Calu3 (cell line): ENCODE data around the gene TDRD10. TPM values are rescaled to one million over a fixed set of nuclear protein-coding genes. Genes with fewer than 3 reads are reported as not detected.

ENCODE experiments used
- BruUV-seq: library from RNA; stranded (reverse); fragments of 400-500 nt; replicated peaks from 2 replicates; lab custom pipeline; 2021; lab: Mats Ljungman, UMichigan
- CTCF ChIA-PET: fragments of 300-600 bp; sonication (Branson Sonifier 250); formaldehyde crosslinking; loops from one replicate; lab custom pipeline; 2022; ENCODE audit warnings: antibody characterized with exemption; lab: Charles Lee
- DNase-seq: peaks from one replicate; pipeline ENCODE4 v3.0.0; 2022
- H3K27ac Mint-ChIP-seq: one replicate; pipeline ENCODE4 v1.8.0; 2022; ENCODE audit warnings: mixed read lengths; ENCODE audit not compliant: unreplicated experiment
- H3K27me3 Mint-ChIP-seq: one replicate; pipeline ENCODE4 v1.8.0; 2022; ENCODE audit warnings: mixed read lengths; ENCODE audit not compliant: unreplicated experiment
- H3K36me3 Mint-ChIP-seq: one replicate; pipeline ENCODE4 v1.8.0; 2022; ENCODE audit warnings: mild to moderate bottlenecking, moderate library complexity, mixed read lengths; ENCODE audit not compliant: insufficient read depth, unreplicated experiment
- H3K4me1 Mint-ChIP-seq: one replicate; pipeline ENCODE4 v1.8.0; 2022; ENCODE audit warnings: mild to moderate bottlenecking, low read depth, mixed read lengths; ENCODE audit not compliant: unreplicated experiment
- H3K4me3 Mint-ChIP-seq: one replicate; pipeline ENCODE4 v1.8.0; 2022; ENCODE audit warnings: mild to moderate bottlenecking, low read depth, moderate library complexity, mixed read lengths; ENCODE audit not compliant: unreplicated experiment
- H3K9me3 Mint-ChIP-seq: one replicate; pipeline ENCODE4 v1.8.0; 2022; ENCODE audit warnings: low read depth, mixed read lengths; ENCODE audit not compliant: unreplicated experiment
- intact Hi-C: fragments of 100-400 bp; cut with micrococcal nuclease; formaldehyde crosslinking; loops from one replicate; pipeline ENCODE4 v1.10.0; 2022; ENCODE audit not compliant: unreplicated experiment
- total RNA-seq: library from RNA; stranded (reverse); gene quantifications from 2 replicates; pipeline ENCODE4 v1.2.3, GENCODE V29; 2022
- TF ChIP-seq, protein P1 (sequence below): fragments of 200-600 bp; IDR thresholded peaks from one replicate; pipeline ENCODE4 v1.8.0; 2022; ENCODE audit warnings: antibody characterized with exemption; ENCODE audit not compliant: unreplicated experiment

Gene TDRD10
- total RNA-seq, 1 experiment from 2014 or later, result not detected

DNA sequence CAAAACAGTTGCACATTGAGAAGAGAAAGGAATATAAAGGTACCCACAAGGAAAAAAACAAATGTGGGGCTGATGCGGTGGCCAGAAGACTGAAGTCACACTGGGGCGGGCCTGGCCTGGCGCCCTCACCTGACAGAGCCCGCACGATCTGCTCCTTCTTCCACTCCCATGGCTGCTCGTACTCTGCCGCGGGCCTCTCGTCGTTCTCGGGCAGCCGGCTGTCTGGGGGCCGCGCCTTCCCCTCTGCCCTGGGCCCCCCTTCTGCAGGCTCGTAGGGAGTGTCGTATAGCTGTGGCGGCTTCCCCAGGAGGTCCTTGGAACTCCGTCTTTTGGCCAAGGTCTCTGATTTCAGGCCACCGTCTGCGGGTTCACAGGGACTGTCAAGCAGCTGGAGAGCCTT lies 13.1 kb upstream of the TDRD10 start:
- Mint-ChIP-seq H3K4me3 (no peak overlapping the region), H3K9me3 (no peaks in the 10 kb centered on the region), H3K4me1 (no peaks in the 10 kb centered on the region), H3K36me3 (peaks cover 4% of the 10 kb centered on the region), H3K27ac (no peak overlapping the region), H3K27me3 (peaks cover 76% of the 10 kb centered on the region)
- BruUV-seq, result no TSS peak
- intact Hi-C loops, result no loop called here
- no peak for DNase-seq
- CTCF ChIA-PET, result interaction anchor here (0.7 kb wide), 2 partner anchors 16 to 58 kb away, joined by 3 to 5 read pairs; no protein-coding TSS in a partner anchor
- TF ChIP-seq, protein P1, sequence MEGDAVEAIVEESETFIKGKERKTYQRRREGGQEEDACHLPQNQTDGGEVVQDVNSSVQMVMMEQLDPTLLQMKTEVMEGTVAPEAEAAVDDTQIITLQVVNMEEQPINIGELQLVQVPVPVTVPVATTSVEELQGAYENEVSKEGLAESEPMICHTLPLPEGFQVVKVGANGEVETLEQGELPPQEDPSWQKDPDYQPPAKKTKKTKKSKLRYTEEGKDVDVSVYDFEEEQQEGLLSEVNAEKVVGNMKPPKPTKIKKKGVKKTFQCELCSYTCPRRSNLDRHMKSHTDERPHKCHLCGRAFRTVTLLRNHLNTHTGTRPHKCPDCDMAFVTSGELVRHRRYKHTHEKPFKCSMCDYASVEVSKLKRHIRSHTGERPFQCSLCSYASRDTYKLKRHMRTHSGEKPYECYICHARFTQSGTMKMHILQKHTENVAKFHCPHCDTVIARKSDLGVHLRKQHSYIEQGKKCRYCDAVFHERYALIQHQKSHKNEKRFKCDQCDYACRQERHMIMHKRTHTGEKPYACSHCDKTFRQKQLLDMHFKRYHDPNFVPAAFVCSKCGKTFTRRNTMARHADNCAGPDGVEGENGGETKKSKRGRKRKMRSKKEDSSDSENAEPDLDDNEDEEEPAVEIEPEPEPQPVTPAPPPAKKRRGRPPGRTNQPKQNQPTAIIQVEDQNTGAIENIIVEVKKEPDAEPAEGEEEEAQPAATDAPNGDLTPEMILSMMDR, result no peak

DNA sequence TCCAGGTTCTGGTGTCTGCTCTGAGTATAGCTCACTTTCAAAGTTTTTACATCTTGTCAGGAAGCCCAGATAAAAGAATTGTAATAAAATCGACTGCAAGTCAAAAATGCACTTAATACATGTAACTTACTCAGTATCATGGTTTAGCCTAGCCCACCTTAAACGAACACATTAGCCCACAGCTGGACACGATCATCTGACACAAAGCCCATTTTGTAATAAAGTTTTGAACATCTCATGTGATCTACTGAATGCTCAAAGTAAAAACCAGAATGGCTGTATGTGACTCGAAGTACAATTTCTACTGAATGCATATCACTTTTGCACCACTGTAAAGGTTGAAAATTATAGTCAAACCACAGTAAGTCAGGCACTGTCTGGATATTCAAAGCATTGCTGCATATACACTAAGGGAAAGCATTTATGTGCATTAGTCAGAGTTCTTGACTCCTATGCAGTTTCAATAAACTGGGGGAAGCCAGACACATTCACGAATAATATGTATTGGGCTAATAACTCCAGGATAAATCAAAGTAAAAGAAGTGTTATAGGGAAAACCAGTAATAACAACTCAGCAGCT lies 12.2 kb upstream of the TDRD10 start:
- Mint-ChIP-seq H3K27ac (no peak overlapping the region), H3K27me3 (peaks cover 76% of the 10 kb centered on the region), H3K4me1 (no peaks in the 10 kb centered on the region), H3K36me3 (no peaks in the 10 kb centered on the region), H3K9me3 (no peaks in the 10 kb centered on the region), H3K4me3 (no peak overlapping the region)
- no TSS peak for BruUV-seq
- no peak for DNase-seq
- intact Hi-C loops, result no loop called here
- CTCF ChIA-PET, result interaction anchor here (0.7 kb wide), 2 partner anchors 15 to 57 kb away, joined by 3 to 5 read pairs; no protein-coding TSS in a partner anchor
- TF ChIP-seq, protein P1, result no peak

DNA sequence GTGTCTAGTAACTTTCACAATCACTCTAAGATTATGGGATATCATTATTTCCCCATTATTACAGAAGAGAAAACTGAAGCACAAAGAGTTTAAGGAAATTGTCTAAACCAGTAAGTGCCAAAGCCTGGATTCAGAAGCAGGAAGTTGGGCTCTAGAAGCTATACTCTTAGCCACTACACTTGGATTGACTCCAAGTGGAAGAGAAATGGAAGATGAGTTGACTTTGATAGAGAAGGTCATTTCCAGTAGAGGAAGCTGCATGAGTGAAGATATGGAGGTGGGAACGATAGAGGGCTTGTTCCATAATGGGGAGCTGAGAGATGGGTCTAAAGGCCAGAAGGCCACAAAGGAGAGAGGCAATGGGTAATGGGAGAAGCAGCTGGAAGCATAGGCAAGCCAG lies 11.7 kb upstream of the TDRD10 start:
- BruUV-seq, result no TSS peak
- no peaks in the 10 kb centered on the region for H3K9me3 Mint-ChIP-seq
- DNase-seq, result no peak
- H3K36me3 Mint-ChIP-seq, result no peaks in the 10 kb centered on the region
- intact Hi-C loops, result no loop called here
- no peak overlapping the region for H3K4me3 Mint-ChIP-seq
- H3K27ac Mint-ChIP-seq, result no peak overlapping the region
- H3K27me3 Mint-ChIP-seq, result peaks cover 75% of the 10 kb centered on the region
- TF ChIP-seq, protein P1, result no peak
- no peaks in the 10 kb centered on the region for H3K4me1 Mint-ChIP-seq
- CTCF ChIA-PET, result interaction anchor here (1.1 kb wide), 1 partner anchor 77 kb away, joined by 4 read pairs; the partner anchor contains the start of gene CHRNB2

DNA sequence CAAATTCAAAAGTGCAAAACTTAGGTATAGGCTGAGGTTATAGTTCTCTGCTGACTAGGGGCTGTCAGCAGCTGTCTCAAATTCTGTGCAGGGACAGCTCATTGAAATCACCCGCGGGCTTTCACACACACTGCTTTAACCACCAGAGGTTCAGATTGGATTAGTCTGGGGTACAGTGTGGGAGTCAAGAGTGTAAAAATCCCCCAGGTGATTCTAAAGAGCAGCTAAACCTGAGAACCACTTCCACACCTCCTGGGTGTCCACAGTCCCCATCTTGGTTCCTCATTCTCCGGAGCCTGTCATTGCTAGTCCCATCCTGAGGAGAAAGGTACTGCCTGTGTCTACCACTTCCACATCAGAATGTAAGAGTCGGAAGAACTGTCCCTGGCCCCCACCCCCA lies 9.9 kb upstream of the TDRD10 start:
- Mint-ChIP-seq H3K27me3 (peaks cover 57% of the 10 kb centered on the region), H3K36me3 (no peaks in the 10 kb centered on the region), H3K4me3 (no peak overlapping the region), H3K4me1 (no peaks in the 10 kb centered on the region), H3K27ac (no peak overlapping the region), H3K9me3 (no peaks in the 10 kb centered on the region)
- TF ChIP-seq, protein P1, result no peak
- BruUV-seq, result no TSS peak
- CTCF ChIA-PET, result no interaction called here
- no peak for DNase-seq
- intact Hi-C loops, result no loop called here
